T-cell (primary cell): Measurements from ENCODE around the gene CNTNAP4. TPM values are rescaled to one million over a fixed set of nuclear protein-coding genes. Genes with fewer than 3 reads are reported as not detected.

Experiments
- ATAC-seq, 4 experiments: fragments of 200-7000 bp in 3 of 4; fragments of 150-1000 bp in 1 of 4; cut with Tn5 transposase; replicated peaks in 1 of 4; 1 replicate in 3 of 4; 2 replicates in 1 of 4; pipeline ENCODE4 v1.10.0; 2021; ENCODE audit warnings: moderate library complexity in 3 of 4, mild to moderate bottlenecking in 2 of 4, moderate number of reproducible peaks in 1 of 4
- CTCF ChIA-PET, 2 donors: fragments of 300-600 bp; sonication (Branson Sonifier 250); formaldehyde crosslinking; loops; one replicate each; lab custom pipeline; 2022; ENCODE audit warnings: antibody characterized with exemption in 2 of 2; lab: Charles Lee
- POLR2A ChIA-PET, 2 donors: fragments of 300-600 bp; sonication (Branson Sonifier 250); formaldehyde crosslinking; loops; one replicate each; lab custom pipeline; 2022; ENCODE audit warnings: antibody characterized with exemption in 2 of 2; lab: Charles Lee
- DNase-seq, 35 experiments: peaks; one replicate each; pipeline versions ENCODE4 v3.0.0 to v3.0.0-alpha.2; 2013 to 2023
- H3K27ac ChIP-seq: one replicate; pipeline ENCODE4 v1.5.1; 2013; ENCODE audit warnings: low read length
- H3K27me3 ChIP-seq, 2 experiments: replicated peaks in 1 of 2; 1 replicate in 1 of 2; 2 replicates in 1 of 2; pipeline versions ENCODE4 v1.6.1 to v1.7.0; 2013; ENCODE audit warnings: low read length in 1 of 2, mixed read lengths in 1 of 2; ENCODE audit not compliant: control insufficient read depth in 2 of 2, insufficient read depth in 2 of 2; ENCODE audit errors: extremely low read depth in 1 of 2
- H3K36me3 ChIP-seq, 2 donors: 1 replicate in 1 of 2; 2 replicates in 1 of 2; pipeline versions ENCODE4 v1.6.1 to v1.7.0; 2013; ENCODE audit warnings: low read length in 1 of 2; ENCODE audit not compliant: control insufficient read depth in 2 of 2, insufficient read depth in 1 of 2; ENCODE audit errors: extremely low read depth in 1 of 2
- H3K4me1 ChIP-seq, 2 experiments: 1 replicate in 1 of 2; 2 replicates in 1 of 2; pipeline versions ENCODE4 v1.6.1 to v1.7.0; 2013; ENCODE audit warnings: low read length in 2 of 2, mixed read lengths in 1 of 2; ENCODE audit not compliant: insufficient read depth in 2 of 2, control insufficient read depth in 1 of 2; ENCODE audit errors: extremely low read depth in 1 of 2
- H3K4me3 ChIP-seq, 2 donors: 1 replicate in 1 of 2; 2 replicates in 1 of 2; pipeline versions ENCODE4 v1.5.1 to v1.7.0; 2013; ENCODE audit warnings: mild to moderate bottlenecking in 2 of 2, low read length in 1 of 2, moderate library complexity in 1 of 2; ENCODE audit not compliant: control insufficient read depth in 1 of 2; ENCODE audit errors: extremely low read depth in 1 of 2
- H3K9me3 ChIP-seq: 2 replicates; pipeline ENCODE4 v1.7.0; 2013
- H3K27ac Mint-ChIP-seq, 2 donors: one replicate each; pipeline ENCODE4 v1.8.0; 2020 to 2021; ENCODE audit warnings: mild to moderate bottlenecking in 2 of 2, mixed read lengths in 2 of 2
- H3K27me3 Mint-ChIP-seq, 2 donors: one replicate each; pipeline ENCODE4 v1.8.0; 2021 to 2022; ENCODE audit warnings: mixed read lengths in 2 of 2
- H3K36me3 Mint-ChIP-seq: one replicate; pipeline ENCODE4 v1.8.0; 2021; ENCODE audit warnings: mixed read lengths
- H3K4me1 Mint-ChIP-seq, 3 donors: one replicate each; pipeline ENCODE4 v1.8.0; 2020 to 2022; ENCODE audit warnings: mixed read lengths in 3 of 3, mild to moderate bottlenecking in 1 of 3
- H3K4me3 Mint-ChIP-seq, 3 donors: one replicate each; pipeline ENCODE4 v1.8.0; 2020 to 2022; ENCODE audit warnings: mild to moderate bottlenecking in 3 of 3, mixed read lengths in 3 of 3, moderate library complexity in 3 of 3
- H3K9me3 Mint-ChIP-seq, 3 donors: one replicate each; pipeline ENCODE4 v1.8.0; 2020 to 2022; ENCODE audit warnings: mixed read lengths in 3 of 3
- WGBS: methylation state at CpG from one replicate; pipeline ENCODE4 v1.1.5; 2013; ENCODE audit warnings: missing lambda C conversion rate; ENCODE audit not compliant: insufficient coverage; 5-methylcytosine and 5-hydroxymethylcytosine counted together
- total RNA-seq, 35 experiments: library from RNA in 6 of 35; stranded (reverse) in 6 of 35; fragments of 120-200 nt in 1 of 35; gene quantifications; one replicate each; pipeline versions ENCODE4 v1.2.1 to v1.2.4 and lab custom pipeline; 2013 to 2026

CNTNAP4 gene
- total RNA-seq, 5 donors from 2014 or later (not counting 1 experiment from before 2014, with no cell fraction given): not detected

DNA sequence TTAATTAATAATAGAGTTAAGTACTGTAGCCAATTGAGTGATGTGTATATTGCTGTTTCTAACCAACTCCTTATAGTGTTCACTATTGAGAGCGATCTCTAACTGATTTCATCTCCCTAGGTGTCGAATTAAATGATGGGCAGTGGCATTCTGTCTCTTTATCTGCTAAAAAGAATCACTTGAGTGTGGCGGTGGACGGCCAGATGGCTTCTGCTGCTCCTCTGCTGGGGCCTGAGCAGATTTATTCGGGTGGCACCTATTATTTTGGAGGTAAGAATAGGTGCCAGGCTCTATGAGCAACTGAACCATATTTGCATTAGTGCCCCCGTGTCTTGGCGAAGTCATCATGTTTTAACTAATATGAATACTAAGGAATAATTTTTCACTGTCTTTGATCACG, 184.6 kb downstream of the CNTNAP4 start:
- WGBS: 78% methylated on average over 3 of the region's 8 CpGs
- Mint-ChIP-seq H3K36me3 (no peaks in the 10 kb centered on the region), H3K9me3 (peaks cover 0 to 2% (median 0%) of the 10 kb centered on the region in 3 donors), H3K4me1 (no peaks in the 10 kb centered on the region), H3K27ac (no peak overlapping the region), H3K27me3 (no peaks in the 10 kb centered on the region), H3K4me3 (no peak overlapping the region)
- DNase-seq (no peak), ATAC-seq (no peak)
- no peaks in the 10 kb centered on the region for H3K9me3 ChIP-seq
- no peak overlapping the region for H3K4me3 ChIP-seq
- H3K27ac ChIP-seq: no peak overlapping the region
- POLR2A ChIA-PET: no interaction called here
- no peaks in the 10 kb centered on the region for H3K36me3 ChIP-seq
- no peaks in the 10 kb centered on the region for H3K27me3 ChIP-seq
- H3K4me1 ChIP-seq: no peaks in the 10 kb centered on the region
- CTCF ChIA-PET: no interaction called here

DNA sequence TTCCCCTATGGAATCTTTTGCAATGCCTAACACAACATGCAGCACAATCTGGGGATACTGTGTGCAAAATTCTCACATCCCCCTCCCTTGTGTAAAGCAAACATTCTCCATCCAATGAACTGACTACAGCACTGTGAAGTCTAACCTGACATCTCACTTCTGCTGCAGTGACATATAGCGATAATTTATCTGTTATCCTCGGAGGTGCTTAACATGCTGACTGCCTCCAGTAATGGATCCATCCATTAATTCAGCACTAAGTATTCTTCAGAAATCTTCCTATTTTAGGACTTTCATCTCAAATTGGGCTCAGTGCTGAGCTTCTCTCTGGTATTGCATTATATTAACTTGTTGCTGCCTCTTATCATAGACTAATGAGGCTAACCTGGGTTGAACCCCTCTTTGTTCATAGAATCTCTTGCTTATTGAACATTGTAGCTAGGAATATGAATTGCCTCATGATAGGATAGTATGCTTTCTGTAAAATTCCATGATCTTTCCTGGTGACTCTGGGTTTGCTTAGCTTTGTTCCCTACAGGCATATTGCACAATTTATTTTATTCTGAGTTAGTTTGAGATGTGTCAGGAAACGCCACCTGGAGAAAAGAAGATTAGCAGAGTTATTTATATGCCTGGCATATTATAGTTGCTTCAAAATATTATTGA, 187.9 kb downstream of the CNTNAP4 start:
- DNase-seq (no peak), ATAC-seq (no peak)
- H3K4me3 ChIP-seq: no peak overlapping the region
- WGBS: 93% methylated on average over 2 of the region's 3 CpGs
- H3K36me3 Mint-ChIP-seq: no peaks in the 10 kb centered on the region
- H3K36me3 ChIP-seq: no peaks in the 10 kb centered on the region
- POLR2A ChIA-PET: no interaction called here
- H3K27me3 ChIP-seq: no peaks in the 10 kb centered on the region
- H3K9me3 ChIP-seq: no peaks in the 10 kb centered on the region
- CTCF ChIA-PET: no interaction called here
- no peaks in the 10 kb centered on the region for H3K4me1 ChIP-seq
- H3K9me3 Mint-ChIP-seq: peaks cover 0 to 2% (median 0%) of the 10 kb centered on the region in 3 donors
- no peaks in the 10 kb centered on the region for H3K27me3 Mint-ChIP-seq
- no peak overlapping the region for H3K27ac ChIP-seq
- no peak overlapping the region for H3K4me3 Mint-ChIP-seq
- H3K27ac Mint-ChIP-seq: no peak overlapping the region
- H3K4me1 Mint-ChIP-seq: no peaks in the 10 kb centered on the region

DNA sequence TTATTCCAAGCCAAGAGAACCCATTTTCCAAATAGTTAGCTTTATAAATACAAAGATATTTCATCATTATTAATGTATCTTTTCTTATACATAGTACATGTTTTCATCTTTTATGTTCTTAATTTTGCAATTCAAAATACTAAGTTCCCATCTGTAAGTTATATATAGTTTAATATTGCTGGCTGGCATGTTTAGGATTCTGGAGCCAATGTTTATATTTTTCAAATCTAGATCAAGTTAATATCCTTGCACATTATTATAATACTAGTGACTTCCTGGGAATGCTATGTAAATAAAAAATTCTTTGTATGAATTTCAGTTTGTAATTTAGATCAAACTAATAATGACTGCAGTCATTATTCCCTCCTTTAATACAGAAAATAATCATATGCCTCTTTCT, 189.7 kb downstream of the CNTNAP4 start:
- POLR2A ChIA-PET: no interaction called here
- Histone ChIP-seq H3K9me3 (no peaks in the 10 kb centered on the region), H3K4me1 (no peaks in the 10 kb centered on the region), H3K27me3 (no peaks in the 10 kb centered on the region), H3K36me3 (no peaks in the 10 kb centered on the region), H3K4me3 (no peak overlapping the region), H3K27ac (no peak overlapping the region)
- Mint-ChIP-seq H3K9me3 (peaks cover 0 to 8% (median 7%) of the 10 kb centered on the region in 3 donors), H3K27me3 (no peaks in the 10 kb centered on the region), H3K27ac (no peak overlapping the region), H3K36me3 (no peaks in the 10 kb centered on the region), H3K4me1 (no peaks in the 10 kb centered on the region), H3K4me3 (no peak overlapping the region)
- CTCF ChIA-PET: no interaction called here
- DNase-seq: no peak
- no peak for ATAC-seq

DNA sequence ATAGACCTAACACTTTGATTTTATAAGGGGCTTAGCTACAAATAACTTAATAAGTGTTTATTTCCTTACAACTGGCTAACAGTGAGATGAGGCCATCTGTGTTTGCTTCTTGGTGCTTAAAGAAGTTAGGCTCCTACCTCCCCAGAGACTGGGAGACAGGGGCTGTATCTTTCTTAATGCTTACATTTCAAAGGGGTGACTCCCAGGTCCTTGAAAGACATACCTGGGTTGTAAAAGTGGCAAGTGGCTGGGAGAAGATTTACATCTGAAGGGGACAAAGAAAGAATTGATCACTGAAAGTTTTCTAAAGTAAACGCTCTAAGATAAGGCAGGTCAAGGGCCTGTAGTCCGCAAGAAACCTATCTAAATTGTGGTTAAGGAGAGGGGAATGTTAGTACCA, 196.8 kb downstream of the CNTNAP4 start:
- no peak overlapping the region for H3K4me3 Mint-ChIP-seq
- no peaks in the 10 kb centered on the region for H3K27me3 ChIP-seq
- no peaks in the 10 kb centered on the region for H3K9me3 ChIP-seq
- no peak for ATAC-seq
- ChIA-PET CTCF (no interaction called here), POLR2A (no interaction called here)
- no peak overlapping the region for H3K4me3 ChIP-seq
- no peaks in the 10 kb centered on the region for H3K36me3 ChIP-seq
- H3K27me3 Mint-ChIP-seq: no peaks in the 10 kb centered on the region
- H3K4me1 Mint-ChIP-seq: no peaks in the 10 kb centered on the region
- no peak for DNase-seq
- peaks cover 6 to 10% (median 6%) of the 10 kb centered on the region in 3 donors for H3K9me3 Mint-ChIP-seq
- no peaks in the 10 kb centered on the region for H3K4me1 ChIP-seq
- no peak overlapping the region for H3K27ac ChIP-seq
- H3K27ac Mint-ChIP-seq: no peak overlapping the region
- no CpG with 5 or more reads among the region's 2 CpGs for WGBS
- H3K36me3 Mint-ChIP-seq: no peaks in the 10 kb centered on the region

DNA sequence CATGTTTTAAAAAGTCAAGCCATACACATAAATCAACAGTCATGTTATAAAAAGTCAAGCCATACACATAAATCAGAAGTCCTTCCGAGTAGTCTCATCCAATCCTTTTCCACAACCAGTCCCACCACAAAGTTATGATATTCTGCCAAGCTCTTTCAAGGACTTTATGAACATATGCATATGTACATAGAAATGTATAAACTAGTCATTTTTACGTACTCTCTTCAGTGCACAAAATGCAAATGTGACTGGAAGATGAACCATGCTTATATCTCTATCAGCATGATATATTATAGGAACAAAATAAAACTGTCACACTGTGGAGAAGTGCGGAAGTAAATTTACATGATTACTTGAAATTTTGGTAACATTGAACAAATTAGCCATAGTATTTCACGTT, 200.9 kb downstream of the CNTNAP4 start:
- H3K27ac Mint-ChIP-seq: no peak overlapping the region
- ATAC-seq: no peak
- Histone ChIP-seq H3K27me3 (no peaks in the 10 kb centered on the region), H3K4me1 (no peaks in the 10 kb centered on the region), H3K36me3 (no peaks in the 10 kb centered on the region), H3K4me3 (no peak overlapping the region), H3K9me3 (no peaks in the 10 kb centered on the region), H3K27ac (no peak overlapping the region)
- H3K36me3 Mint-ChIP-seq: no peaks in the 10 kb centered on the region
- no CpG with 5 or more reads among the region's 4 CpGs for WGBS
- no peaks in the 10 kb centered on the region for H3K4me1 Mint-ChIP-seq
- peaks cover 6 to 8% (median 6%) of the 10 kb centered on the region in 3 donors for H3K9me3 Mint-ChIP-seq
- ChIA-PET POLR2A (no interaction called here), CTCF (no interaction called here)
- no peak overlapping the region for H3K4me3 Mint-ChIP-seq
- DNase-seq: no peak
- no peaks in the 10 kb centered on the region for H3K27me3 Mint-ChIP-seq

DNA sequence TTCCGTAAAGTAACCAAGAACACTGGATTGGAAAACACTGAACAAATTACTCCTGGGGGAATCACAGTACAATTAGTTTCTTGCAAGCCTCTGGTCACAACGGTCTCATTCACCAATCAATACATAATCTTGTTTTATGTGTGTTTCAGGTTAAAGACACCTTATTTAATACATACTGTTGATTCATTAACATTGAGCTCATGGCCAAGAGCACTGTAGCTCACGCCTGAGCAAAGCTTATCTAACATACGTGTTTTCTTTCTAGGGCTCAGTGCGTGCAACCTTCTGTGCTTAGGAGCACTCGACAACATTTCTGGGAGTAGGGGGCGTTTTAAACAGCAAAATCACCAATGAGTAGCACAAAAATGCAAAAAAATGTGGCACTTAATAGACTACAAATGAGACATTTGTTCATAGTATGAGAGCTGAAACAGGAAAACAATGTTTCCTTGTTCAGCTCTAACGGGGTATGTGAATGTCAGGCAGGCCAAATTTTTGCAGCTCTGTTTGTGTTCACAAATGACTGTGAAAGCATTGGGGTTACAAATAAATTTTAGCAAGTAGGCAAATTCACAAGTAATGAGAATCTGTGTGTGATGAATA, 206.2 kb downstream of the CNTNAP4 start:
- Mint-ChIP-seq H3K27me3 (no peaks in the 10 kb centered on the region), H3K4me3 (no peak overlapping the region), H3K36me3 (no peaks in the 10 kb centered on the region), H3K9me3 (peaks cover 3 to 12% (median 6%) of the 10 kb centered on the region in 3 donors), H3K4me1 (no peaks in the 10 kb centered on the region), H3K27ac (no peak overlapping the region)
- H3K9me3 ChIP-seq: no peaks in the 10 kb centered on the region
- no peaks in the 10 kb centered on the region for H3K4me1 ChIP-seq
- ATAC-seq: no peak
- POLR2A ChIA-PET: no interaction called here
- H3K36me3 ChIP-seq: no peaks in the 10 kb centered on the region
- no peak overlapping the region for H3K27ac ChIP-seq
- CTCF ChIA-PET: no interaction called here
- WGBS: 57% methylated on average over 2 of the region's 8 CpGs
- H3K27me3 ChIP-seq: no peaks in the 10 kb centered on the region
- no peak overlapping the region for H3K4me3 ChIP-seq
- no peak for DNase-seq
